GM12891 (cell line): ENCODE data around the gene ALK.

ENCODE experiments used
- PAX5 ChIP-seq: IDR thresholded peaks from 2 replicates; pipeline ENCODE4 v1.6.1; 2011; ENCODE audit warnings: low read length, moderate library complexity, mild to moderate bottlenecking; ENCODE audit not compliant: insufficient read depth, severe bottlenecking
- POLR2A ChIP-seq: IDR thresholded peaks from 2 replicates; pipeline ENCODE4 v1.6.1; 2011; ENCODE audit warnings: low read depth, low read length, control low read depth
- POLR2AphosphoS5 ChIP-seq: IDR thresholded peaks from 2 replicates; pipeline ENCODE4 v1.6.1; 2011; ENCODE audit warnings: low read depth, low read length, control low read depth
- TAF1 ChIP-seq: IDR thresholded peaks from 2 replicates; pipeline ENCODE4 v1.6.1; 2011; ENCODE audit warnings: low read depth, low read length, control low read depth

DNA sequence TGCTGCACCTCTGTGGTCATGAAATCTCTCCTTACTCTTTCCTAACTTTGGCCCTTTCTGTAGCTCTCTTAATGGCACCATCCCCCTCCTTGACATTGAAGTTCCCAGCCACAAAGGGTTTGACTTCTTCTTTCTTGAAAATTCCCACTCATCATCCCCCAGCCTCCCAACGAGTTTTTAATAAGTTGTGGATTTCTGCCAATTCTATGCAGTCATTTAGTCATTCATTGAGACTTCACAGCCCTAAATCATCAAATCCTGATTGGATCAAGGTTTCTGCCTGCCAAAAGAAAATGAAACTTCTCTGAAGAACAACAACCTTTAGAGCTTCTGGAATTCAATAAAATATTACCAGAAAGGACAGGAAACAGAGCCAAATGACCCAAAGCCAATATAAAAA, 451.9 kb downstream of the ALK start:
- TF ChIP-seq POLR2A (no peak), POLR2AphosphoS5 (no peak), TAF1 (no peak), PAX5 (no peak)
